ENCODE data around the gene SPRR2G.

- TF ChIP-seq CTCF (IDR thresholded peaks at IDR 0.05), result peak in 3 of 7 experiments; percentile 30 to 46 (median 32)
- no peak for TF ChIP-seq POLR2A (IDR thresholded peaks at IDR 0.05)
Observed at GRCh38 chr1:153180556-153180955, 29.9 kb upstream of the SPRR2G start.
